ENCODE data around the gene NAT8L. TPM values are rescaled to one million over a fixed set of nuclear protein-coding genes. Genes with fewer than 3 reads are reported as not detected.

Gene NAT8L
- total RNA-seq, 2 experiments from 2014 or later: not detected

DNA sequence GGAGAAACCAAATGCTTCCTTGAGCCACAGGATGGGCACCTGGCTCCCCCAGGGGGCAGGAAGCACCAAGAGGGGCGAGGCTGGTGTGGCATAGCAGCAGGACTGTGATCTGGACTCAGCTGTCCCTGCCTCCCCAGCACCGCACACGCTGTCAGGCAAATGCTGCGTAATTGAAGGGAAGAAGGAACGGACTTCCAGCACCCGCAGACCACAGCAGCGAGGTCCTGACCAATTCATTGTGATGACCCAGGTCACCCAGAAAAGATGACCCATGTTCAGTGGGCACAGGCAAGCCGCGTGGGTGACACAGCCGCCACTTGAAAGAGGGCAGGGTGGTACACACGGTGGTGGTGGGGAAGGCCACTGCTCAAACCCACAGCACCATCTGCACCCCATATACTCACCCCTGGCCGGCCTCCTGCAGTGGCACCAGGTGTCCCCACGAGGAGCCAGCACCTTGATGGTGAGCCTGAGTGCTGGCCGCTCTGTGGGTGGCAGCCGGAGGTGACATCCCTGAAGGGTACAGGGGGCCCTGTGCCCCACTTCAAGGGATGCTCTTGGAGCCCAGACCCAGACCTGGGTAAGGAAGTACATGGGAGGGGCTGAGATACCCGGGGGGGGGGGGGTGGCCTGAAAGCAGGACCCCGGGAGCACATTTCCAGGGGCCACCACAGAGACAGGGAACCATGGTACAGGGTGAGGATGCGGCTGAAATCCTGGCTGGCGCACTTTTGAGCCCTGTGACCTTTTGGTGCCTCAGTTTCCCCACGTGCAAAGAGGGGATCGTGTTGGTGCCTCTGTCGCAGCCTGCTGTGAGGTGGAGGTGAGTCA lies 11.5 kb downstream of the NAT8L start:
- ChIA-PET POLR2A (no interaction called here), CTCF (no interaction called here)
- DNase-seq (peak in 1 of 14 experiments; percentile 7), ATAC-seq (ENCODE audit: poor library complexity) (no peak)
- no peaks in the 10 kb centered on the region for H3K27me3 ChIP-seq (ENCODE audit: control insufficient read depth in 1 of 2, insufficient read depth in 2 of 2, low read length in 2 of 2)
- H3K4me1 ChIP-seq (ENCODE audit: insufficient read depth, low read length): no peaks in the 10 kb centered on the region
- no peaks in the 10 kb centered on the region for H3K4me1 Mint-ChIP-seq (ENCODE audit: low read depth)
- H3K36me3 ChIP-seq (ENCODE audit: insufficient read depth, low read length): no peaks in the 10 kb centered on the region
- H3K36me3 Mint-ChIP-seq (ENCODE audit: low read depth): no peaks in the 10 kb centered on the region
- no peak overlapping the region for H3K4me3 ChIP-seq (ENCODE audit: low read length)
- TF ChIP-seq, protein P1, sequence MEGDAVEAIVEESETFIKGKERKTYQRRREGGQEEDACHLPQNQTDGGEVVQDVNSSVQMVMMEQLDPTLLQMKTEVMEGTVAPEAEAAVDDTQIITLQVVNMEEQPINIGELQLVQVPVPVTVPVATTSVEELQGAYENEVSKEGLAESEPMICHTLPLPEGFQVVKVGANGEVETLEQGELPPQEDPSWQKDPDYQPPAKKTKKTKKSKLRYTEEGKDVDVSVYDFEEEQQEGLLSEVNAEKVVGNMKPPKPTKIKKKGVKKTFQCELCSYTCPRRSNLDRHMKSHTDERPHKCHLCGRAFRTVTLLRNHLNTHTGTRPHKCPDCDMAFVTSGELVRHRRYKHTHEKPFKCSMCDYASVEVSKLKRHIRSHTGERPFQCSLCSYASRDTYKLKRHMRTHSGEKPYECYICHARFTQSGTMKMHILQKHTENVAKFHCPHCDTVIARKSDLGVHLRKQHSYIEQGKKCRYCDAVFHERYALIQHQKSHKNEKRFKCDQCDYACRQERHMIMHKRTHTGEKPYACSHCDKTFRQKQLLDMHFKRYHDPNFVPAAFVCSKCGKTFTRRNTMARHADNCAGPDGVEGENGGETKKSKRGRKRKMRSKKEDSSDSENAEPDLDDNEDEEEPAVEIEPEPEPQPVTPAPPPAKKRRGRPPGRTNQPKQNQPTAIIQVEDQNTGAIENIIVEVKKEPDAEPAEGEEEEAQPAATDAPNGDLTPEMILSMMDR (IDR thresholded peaks at IDR 0.05): no peak
- H3K27me3 Mint-ChIP-seq: no peaks in the 10 kb centered on the region
- H3K9me3 Mint-ChIP-seq: no peaks in the 10 kb centered on the region
- peaks cover 0 to 4% of the 10 kb centered on the region in 2 experiments for H3K9me3 ChIP-seq (ENCODE audit: control insufficient read depth in 1 of 2, insufficient read depth in 1 of 2, low read length in 2 of 2)
- H3K27ac ChIP-seq (ENCODE audit: low read depth in 1 of 2, low read length in 2 of 2): no peak overlapping the region
- H3K4me3 Mint-ChIP-seq: no peak overlapping the region
- intact Hi-C loops (cut with DNase I, micrococcal nuclease): no loop called here
- no peak overlapping the region for H3K27ac Mint-ChIP-seq

- H3K36me3 Mint-ChIP-seq (ENCODE audit: low read depth): no peaks in the 10 kb centered on the region
- POLR2A ChIA-PET: no interaction called here
- H3K36me3 ChIP-seq (ENCODE audit: insufficient read depth, low read length): no peaks in the 10 kb centered on the region
These were observed 12.3 kb downstream of the NAT8L start for GRCh38 chr4:2071252-2071911.

GRCh38 chr4:2071912-2072867 lies 13.1 kb downstream of the NAT8L start:
- no peak for ATAC-seq (ENCODE audit: poor library complexity)
- H3K27me3 Mint-ChIP-seq: no peaks in the 10 kb centered on the region
- peak in 1 of 14 experiments; percentile 13 for DNase-seq
- no peaks in the 10 kb centered on the region for H3K9me3 Mint-ChIP-seq
- POLR2A ChIA-PET: no interaction called here
- H3K4me3 Mint-ChIP-seq: no peak overlapping the region
- H3K4me1 Mint-ChIP-seq (ENCODE audit: low read depth): no peaks in the 10 kb centered on the region
- TF ChIP-seq, protein P1 (IDR thresholded peaks at IDR 0.05): no peak
- Histone ChIP-seq H3K9me3 (ENCODE audit: control insufficient read depth in 1 of 2, insufficient read depth in 1 of 2, low read length in 2 of 2) (peaks cover 0 to 4% of the 10 kb centered on the region in 2 experiments), H3K27ac (ENCODE audit: low read depth in 1 of 2, low read length in 2 of 2) (no peak overlapping the region), H3K4me1 (ENCODE audit: insufficient read depth, low read length) (no peaks in the 10 kb centered on the region), H3K4me3 (ENCODE audit: low read length) (no peak overlapping the region), H3K27me3 (ENCODE audit: control insufficient read depth in 1 of 2, insufficient read depth in 2 of 2, low read length in 2 of 2) (no peaks in the 10 kb centered on the region), H3K36me3 (ENCODE audit: insufficient read depth, low read length) (no peaks in the 10 kb centered on the region)
- no peaks in the 10 kb centered on the region for H3K36me3 Mint-ChIP-seq (ENCODE audit: low read depth)
- intact Hi-C loops (cut with DNase I, micrococcal nuclease): no loop called here
- H3K27ac Mint-ChIP-seq: no peak overlapping the region
- CTCF ChIA-PET: no interaction called here

More at GRCh38 chr4:2071252-2071911, 12.3 kb downstream of the NAT8L start:
- H3K4me1 Mint-ChIP-seq (ENCODE audit: low read depth): no peaks in the 10 kb centered on the region
- Histone ChIP-seq H3K27me3 (ENCODE audit: control insufficient read depth in 1 of 2, insufficient read depth in 2 of 2, low read length in 2 of 2) (no peaks in the 10 kb centered on the region), H3K4me3 (ENCODE audit: low read length) (no peak overlapping the region), H3K9me3 (ENCODE audit: control insufficient read depth in 1 of 2, insufficient read depth in 1 of 2, low read length in 2 of 2) (peaks cover 0 to 4% of the 10 kb centered on the region in 2 experiments), H3K27ac (ENCODE audit: low read depth in 1 of 2, low read length in 2 of 2) (no peak overlapping the region), H3K4me1 (ENCODE audit: insufficient read depth, low read length) (no peaks in the 10 kb centered on the region)
- TF ChIP-seq, protein P1 (IDR thresholded peaks at IDR 0.05): no peak
- H3K9me3 Mint-ChIP-seq: no peaks in the 10 kb centered on the region
- ATAC-seq (ENCODE audit: poor library complexity): no peak
- H3K4me3 Mint-ChIP-seq: no peak overlapping the region
- intact Hi-C loops (cut with DNase I, micrococcal nuclease): no loop called here
- H3K27me3 Mint-ChIP-seq: no peaks in the 10 kb centered on the region
- DNase-seq: peak in 1 of 14 experiments; percentile 8
- CTCF ChIA-PET: no interaction called here
- H3K27ac Mint-ChIP-seq: no peak overlapping the region
